ENCODE data around the gene RNU1-1. TPM values are rescaled to one million over a fixed set of nuclear protein-coding genes. Genes with fewer than 3 reads are reported as not detected.

Gene RNU1-1
- total RNA-seq, 1 donor from 2014 or later = under 0.01 TPM

- DNase-seq (ENCODE audit: low spot score in 2 of 2) (no peak), FAIRE-seq (no peak)
Observed at GRCh38 chr1:16464917-16465625, 49.0 kb downstream of the RNU1-1 start.

Small RNA genes within 50 kb of the gene (small RNA-seq; reads per million reads assigned to genes)
- gene RNU1-1 (0.08 reads per million), gene RNU1-6P (not detected)

Other genes starting within 250 kb of the RNU1-1 start
- 28.5 TPM for gene FBXO42, start 161.8 kb downstream of the RNU1-1 start, total RNA-seq
- gene SZRD1, start 147.0 kb downstream of the RNU1-1 start, total RNA-seq = 4.1 TPM
- not detected for gene SPATA21, start 76.9 kb downstream of the RNU1-1 start, total RNA-seq
- gene NECAP2, start 73.6 kb downstream of the RNU1-1 start, total RNA-seq = 20.8 TPM
- gene NBPF1, start 99.3 kb upstream of the RNU1-1 start, total RNA-seq = 67.3 TPM
- gene RNU1-3, start 152.7 kb upstream of the RNU1-1 start, total RNA-seq = under 0.01 TPM
- gene RNU1-4, start 226.2 kb upstream of the RNU1-1 start, total RNA-seq = under 0.01 TPM

Data from frontal cortex (tissue), 4 donors.